Adrenal gland (tissue), 5 donors: Measurements from ENCODE around the gene HSD17B2.

Source experiments
- POLR2A ChIP-seq, 2 donors: fragments of 450-650 bp; IDR thresholded peaks; one replicate each; pipeline ENCODE4 v1.6.1; 2017; ENCODE audit warnings: antibody characterized with exemption in 2 of 2, mild to moderate bottlenecking in 2 of 2, moderate library complexity in 1 of 2
- TF ChIP-seq, protein P1 (sequence below), 6 experiments: fragments of 450-650 bp in 4 of 6; fragments of 200-600 bp in 2 of 6; sonication (generic) in 1 of 6; IDR thresholded peaks; 1 replicate in 5 of 6; 2 replicates in 1 of 6; pipeline versions ENCODE4 v1.5.1 to v1.8.0; 2016 to 2021; ENCODE audit warnings: antibody characterized with exemption in 6 of 6, mild to moderate bottlenecking in 2 of 6, moderate library complexity in 1 of 6
- donor health status: DM: no; HTN: no; CAD: no.

DNA sequence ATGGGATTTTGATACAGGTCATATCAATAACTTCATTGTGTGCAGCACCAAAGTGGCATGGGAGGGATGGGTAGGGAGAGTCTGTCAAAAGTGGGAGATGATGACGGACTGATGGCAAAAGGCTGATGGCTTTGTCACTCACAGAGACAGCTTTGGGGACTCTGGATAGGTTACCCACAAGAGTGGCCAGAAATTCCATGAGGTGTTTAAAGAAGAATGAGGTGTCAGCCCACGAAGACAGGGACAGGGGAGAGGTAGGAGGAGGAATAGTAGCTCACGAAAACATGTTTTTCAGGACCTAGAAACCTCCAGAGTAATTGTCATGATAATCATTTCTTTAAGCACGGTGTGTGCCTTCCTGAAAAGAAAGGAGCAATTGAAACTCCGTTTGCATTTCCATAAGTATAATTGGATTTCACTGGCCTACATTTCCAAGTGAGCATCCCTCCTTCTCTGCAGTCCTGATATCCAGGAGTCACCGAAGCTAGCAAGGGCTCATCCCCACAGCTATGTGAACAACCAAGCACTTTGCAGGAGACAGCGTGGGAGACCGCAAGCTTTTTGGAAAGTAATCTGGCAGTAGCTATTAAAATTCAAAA is 60.0 kb downstream of the HSD17B2 start:
- no peak for TF ChIP-seq POLR2A (IDR thresholded peaks at IDR 0.05)
- TF ChIP-seq, protein P1, sequence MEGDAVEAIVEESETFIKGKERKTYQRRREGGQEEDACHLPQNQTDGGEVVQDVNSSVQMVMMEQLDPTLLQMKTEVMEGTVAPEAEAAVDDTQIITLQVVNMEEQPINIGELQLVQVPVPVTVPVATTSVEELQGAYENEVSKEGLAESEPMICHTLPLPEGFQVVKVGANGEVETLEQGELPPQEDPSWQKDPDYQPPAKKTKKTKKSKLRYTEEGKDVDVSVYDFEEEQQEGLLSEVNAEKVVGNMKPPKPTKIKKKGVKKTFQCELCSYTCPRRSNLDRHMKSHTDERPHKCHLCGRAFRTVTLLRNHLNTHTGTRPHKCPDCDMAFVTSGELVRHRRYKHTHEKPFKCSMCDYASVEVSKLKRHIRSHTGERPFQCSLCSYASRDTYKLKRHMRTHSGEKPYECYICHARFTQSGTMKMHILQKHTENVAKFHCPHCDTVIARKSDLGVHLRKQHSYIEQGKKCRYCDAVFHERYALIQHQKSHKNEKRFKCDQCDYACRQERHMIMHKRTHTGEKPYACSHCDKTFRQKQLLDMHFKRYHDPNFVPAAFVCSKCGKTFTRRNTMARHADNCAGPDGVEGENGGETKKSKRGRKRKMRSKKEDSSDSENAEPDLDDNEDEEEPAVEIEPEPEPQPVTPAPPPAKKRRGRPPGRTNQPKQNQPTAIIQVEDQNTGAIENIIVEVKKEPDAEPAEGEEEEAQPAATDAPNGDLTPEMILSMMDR (IDR thresholded peaks at IDR 0.05): no peak
